GM12801 (cell line): ENCODE results near the gene AIP.

Experiments
- TF ChIP-seq, protein P1 (sequence below): IDR thresholded peaks from one replicate; pipeline ENCODE4 v1.5.1; 2011; ENCODE audit warnings: control low read depth; ENCODE audit not compliant: insufficient read length; ENCODE audit errors: extremely low read depth

Gene AIP

DNA sequence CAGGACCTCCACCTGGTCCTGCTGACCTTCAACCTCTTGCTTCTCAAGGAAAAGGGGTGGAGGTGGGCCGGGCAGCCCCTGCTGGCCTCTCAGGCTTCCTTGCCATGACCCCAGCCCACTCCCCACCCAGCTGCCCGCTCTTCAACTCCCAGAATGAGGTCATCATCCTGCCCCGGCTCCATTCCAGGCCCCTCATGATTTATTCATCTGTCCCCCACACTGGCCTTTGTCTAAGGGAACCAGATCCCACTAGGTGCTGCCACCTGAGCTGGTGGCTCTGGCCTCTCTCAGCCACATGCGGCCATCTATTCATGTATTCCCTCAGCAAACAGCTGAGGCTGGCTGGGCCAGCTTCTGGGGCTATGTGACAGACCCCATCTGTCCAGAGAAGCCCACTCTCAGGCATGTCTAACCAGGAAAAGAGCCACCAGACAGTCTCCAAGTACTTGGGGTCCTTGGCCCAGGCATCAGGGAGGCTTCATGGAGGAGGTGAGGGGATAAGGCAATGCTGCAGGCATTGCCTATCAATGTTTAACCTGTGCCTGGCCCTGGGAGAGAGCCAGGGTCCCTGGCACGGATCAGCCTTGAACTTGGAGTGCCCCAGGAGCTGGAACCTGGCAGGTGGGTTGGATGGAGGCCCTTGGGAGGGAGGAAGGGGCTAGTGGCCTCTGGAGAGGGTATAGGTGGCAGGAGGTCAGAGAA is 42.6 kb downstream of the AIP start:
- TF ChIP-seq, protein P1, sequence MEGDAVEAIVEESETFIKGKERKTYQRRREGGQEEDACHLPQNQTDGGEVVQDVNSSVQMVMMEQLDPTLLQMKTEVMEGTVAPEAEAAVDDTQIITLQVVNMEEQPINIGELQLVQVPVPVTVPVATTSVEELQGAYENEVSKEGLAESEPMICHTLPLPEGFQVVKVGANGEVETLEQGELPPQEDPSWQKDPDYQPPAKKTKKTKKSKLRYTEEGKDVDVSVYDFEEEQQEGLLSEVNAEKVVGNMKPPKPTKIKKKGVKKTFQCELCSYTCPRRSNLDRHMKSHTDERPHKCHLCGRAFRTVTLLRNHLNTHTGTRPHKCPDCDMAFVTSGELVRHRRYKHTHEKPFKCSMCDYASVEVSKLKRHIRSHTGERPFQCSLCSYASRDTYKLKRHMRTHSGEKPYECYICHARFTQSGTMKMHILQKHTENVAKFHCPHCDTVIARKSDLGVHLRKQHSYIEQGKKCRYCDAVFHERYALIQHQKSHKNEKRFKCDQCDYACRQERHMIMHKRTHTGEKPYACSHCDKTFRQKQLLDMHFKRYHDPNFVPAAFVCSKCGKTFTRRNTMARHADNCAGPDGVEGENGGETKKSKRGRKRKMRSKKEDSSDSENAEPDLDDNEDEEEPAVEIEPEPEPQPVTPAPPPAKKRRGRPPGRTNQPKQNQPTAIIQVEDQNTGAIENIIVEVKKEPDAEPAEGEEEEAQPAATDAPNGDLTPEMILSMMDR: no peak

DNA sequence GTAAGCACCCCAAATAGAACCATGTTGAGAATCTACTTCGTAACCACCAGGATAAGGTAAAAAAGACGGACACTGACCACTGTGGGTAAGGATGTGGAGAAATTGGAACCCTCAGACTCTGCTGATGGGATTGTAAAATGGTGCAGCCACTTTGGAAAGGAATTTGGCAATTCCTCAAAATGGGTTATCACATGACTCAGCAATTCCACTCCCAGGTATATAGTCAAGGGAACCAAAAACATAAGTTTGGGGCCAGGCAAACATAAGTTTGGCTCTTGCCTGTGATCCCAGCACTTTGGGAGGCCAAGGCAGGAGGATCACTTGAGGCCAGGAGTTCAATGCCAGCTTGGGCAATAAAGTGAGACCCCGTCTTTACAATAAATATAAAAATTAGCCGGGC is 45.5 kb downstream of the AIP start:
- TF ChIP-seq, protein P1: no peak

DNA sequence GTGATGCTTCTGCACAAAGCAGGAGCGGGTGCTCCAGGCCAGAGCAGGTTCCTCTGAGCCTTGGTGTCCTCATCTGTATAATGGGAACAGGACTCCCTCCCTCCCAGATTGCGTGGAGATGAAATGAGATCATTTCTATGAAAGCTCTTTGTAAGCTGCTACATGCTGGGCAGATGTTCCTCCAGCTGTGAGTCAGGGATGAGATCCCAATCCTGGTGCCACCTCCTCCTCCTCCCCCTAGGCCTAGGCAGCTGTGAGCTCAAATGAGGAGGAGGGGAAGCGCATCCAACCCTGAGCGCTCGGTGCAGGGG is 47.4 kb downstream of the AIP start:
- TF ChIP-seq, protein P1: no peak

DNA sequence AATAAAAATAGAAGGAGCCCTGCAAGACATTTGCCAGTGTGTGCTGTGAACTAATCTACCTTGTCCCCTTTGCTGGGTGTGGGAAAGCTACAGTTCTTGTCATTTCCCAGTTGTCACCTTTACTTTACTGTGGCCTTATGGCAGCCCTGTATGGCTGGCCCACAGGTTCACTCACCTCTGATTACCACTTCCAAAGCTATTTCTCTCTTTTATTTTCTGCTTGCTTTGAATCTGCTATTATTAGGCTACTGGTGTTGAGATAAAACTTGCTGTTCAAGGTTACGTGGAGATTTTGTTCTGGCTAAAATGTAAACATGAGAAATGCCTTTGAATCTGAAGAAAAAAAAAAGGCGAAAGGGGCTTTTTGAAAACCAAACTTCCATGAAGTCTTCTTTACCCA is 50.1 kb downstream of the AIP start:
- TF ChIP-seq, protein P1: no peak

DNA sequence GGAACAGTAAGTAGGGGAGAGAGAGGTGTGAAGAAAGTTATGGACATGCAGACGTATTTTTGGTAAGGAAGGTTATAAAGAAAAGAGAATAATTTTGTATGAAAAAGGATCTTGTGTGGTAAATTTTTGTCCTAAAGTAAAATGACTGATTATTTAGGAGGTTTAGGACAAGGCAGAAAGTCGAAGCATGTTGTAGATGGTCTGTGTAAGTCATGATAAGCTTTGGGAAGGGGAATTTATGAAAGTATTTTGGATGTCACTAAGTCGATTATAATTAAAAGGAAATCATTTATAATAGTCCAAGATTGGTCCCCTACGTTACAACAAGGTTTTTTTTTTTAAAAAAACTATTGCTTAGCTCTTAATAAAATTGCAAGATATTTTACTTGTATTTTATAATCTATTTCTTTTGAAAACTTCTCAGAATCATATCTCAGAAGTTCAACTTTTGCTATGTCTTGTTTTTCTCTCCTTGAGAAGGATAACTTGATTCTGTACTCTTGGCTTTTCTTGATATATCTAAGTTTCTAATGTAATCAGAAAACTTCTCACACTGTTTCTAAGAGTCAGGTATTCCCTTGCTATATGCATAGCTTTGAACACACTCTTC is 51.3 kb downstream of the AIP start:
- TF ChIP-seq, protein P1: no peak

DNA sequence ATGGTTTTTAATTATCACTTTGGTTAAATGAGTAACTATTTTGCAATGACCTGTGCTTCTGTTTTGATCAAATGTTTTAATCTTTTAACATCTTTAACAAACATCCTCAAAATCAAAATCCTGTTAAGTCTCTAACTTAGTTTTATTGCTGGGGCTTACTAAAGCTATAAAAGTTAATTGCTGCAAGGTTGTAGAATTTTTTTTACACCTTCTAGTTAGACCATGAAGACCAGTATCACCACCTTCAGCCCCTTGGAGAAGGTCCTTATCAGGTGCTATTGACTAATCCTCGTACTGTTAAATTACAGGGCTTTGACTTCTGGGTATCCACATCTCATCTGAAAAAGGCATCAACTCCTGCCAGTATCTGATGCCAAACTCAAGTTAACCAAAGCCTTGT is 52.7 kb downstream of the AIP start:
- TF ChIP-seq, protein P1: no peak

DNA sequence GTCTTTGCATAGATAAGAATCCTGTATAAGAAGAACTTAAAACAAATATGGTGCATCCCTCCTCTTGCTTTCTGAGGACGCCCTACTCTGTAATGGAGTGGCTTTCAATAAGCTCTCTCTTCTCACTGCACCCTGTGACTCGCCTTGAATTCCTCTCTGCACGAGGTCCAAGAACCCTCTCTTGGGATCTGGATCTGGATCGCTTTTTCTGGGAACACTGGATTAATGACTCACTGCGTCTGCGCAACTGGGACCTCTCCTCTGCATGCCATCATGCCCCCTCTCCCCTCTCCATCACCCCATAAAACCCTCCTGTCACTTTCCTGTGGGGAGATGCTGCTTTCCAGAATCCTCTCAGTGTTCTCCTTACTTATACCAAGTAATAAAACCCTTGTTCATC is 55.5 kb downstream of the AIP start:
- TF ChIP-seq, protein P1: no peak
